GM18517 (cell line): ENCODE data around the gene USP17L13.
"Not testable (repeated sequence)": the region's sequence is repeated elsewhere in the genome, so short reads cannot be mapped to it uniquely, and the experiment has no call there.

Experiments
- ATAC-seq: cut with Tn5 transposase; IDR thresholded peaks from one replicate; pipeline ENCODE4 v1.9.1; 2021; ENCODE audit warnings: mild to moderate bottlenecking, moderate library complexity; ENCODE audit not compliant: unreplicated experiment

USP17L13 gene, protein sequence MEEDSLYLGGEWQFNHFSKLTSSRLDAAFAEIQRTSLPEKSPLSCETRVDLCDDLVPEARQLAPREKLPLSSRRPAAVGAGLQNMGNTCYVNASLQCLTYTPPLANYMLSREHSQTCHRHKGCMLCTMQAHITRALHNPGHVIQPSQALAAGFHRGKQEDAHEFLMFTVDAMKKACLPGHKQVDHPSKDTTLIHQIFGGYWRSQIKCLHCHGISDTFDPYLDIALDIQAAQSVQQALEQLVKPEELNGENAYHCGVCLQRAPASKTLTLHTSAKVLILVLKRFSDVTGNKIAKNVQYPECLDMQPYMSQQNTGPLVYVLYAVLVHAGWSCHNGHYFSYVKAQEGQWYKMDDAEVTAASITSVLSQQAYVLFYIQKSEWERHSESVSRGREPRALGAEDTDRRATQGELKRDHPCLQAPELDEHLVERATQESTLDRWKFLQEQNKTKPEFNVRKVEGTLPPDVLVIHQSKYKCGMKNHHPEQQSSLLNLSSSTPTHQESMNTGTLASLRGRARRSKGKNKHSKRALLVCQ

DNA sequence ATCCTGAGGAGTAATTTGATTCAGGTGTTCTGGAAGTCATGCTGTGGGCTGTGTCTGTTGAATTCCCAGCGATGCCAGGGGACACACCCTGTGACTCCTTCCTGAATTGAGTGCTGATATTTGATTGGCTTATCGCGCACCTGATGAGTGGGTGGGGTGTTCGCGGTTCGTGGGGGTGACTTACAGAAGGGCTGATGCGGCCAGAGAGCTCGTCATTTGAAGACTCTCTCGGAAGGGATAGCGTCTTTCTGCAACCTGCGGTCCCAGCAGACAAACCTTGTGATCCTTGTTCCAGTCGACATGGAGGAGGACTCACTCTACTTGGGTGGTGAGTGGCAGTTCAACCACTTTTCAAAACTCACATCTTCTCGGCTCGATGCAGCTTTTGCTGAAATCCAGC is at the start of gene USP17L13:
USP17L13 (plus strand) TSS at position 301 of the 400 bp plus-strand sequence; CDS start at position 301, 0 bp downstream.
- not testable (repeated sequence) for ATAC-seq

DNA sequence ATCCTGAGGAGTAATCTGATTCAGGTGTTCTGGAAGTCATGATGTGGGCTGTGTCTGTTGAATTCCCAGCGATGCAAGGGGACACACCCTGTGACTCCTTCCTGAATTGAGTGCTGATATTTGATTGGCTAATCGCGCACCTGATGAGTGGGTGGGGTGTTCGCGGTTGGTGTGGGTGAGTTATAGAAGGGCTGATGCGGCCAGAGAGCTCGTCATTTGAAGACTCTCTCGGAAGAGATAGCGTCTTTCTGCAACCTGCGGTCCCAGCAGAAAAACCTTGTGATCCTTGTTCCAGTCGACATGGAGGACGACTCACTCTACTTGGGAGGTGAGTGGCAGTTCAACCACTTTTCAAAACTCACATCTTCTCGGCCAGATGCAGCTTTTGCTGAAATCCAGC is 14.3 kb upstream of the USP17L13 start, which contains the start of gene USP17L10:
USP17L10 (plus strand) TSS at position 301 of the 400 bp plus-strand sequence; CDS start at position 301, 0 bp downstream.
- ATAC-seq = not testable (repeated sequence)

DNA sequence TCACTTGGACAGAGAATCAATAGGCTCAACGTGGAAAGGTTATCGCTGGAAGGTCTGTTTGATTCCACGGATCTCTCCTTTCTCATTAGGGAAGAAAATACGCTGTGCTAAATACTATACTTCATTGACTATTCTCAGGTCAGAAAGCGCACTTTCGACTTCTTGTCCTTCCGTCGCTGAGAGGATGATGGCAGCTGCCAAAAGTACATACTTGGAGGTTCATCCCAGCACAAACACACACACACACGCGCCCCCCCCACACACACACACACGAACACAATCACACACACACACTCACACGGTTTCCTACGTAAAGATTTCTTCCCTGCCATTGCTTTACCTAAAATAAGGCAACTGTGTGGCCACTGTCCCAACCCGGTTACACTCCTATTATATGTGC is 10.0 kb upstream of the USP17L13 start:
- not testable (repeated sequence) for ATAC-seq

DNA sequence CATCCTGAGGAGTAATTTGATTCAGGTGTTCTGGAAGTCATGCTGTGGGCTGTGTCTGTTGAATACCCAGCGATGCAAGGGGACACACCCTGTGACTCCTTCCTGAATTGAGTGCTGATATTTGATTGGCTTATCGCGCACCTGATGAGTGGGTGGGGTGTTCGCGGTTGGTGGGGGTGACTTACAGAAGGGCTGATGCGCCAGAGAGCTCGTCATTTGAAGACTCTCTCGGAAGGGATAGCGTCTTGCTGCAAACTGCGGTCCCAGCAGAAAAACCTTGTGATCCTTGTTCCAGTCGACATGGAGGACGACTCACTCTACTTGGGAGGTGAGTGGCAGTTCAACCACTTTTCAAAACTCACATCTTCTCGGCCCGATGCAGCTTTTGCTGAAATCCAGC is 9.6 kb upstream of the USP17L13 start, which contains the start of gene USP17L11:
USP17L11 (plus strand) TSS at position 301 of the 400 bp plus-strand sequence; CDS start at position 301, 0 bp downstream.
- ATAC-seq = not testable (repeated sequence)

DNA sequence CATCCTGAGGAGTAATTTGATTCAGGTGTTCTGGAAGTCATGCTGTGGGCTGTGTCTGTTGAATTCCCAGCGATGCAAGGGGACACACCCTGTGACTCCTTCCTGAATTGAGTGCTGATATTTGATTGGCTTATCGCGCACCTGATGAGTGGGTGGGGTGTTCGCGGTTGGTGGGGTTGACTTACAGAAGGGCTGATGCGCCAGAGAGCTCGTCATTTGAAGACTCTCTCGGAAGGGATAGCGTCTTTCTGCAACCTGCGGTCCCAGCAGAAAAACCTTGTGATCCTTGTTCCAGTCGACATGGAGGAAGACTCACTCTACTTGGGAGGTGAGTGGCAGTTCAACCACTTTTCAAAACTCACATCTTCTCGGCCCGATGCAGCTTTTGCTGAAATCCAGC is 4.8 kb upstream of the USP17L13 start, which contains the start of gene USP17L12:
USP17L12 (plus strand) TSS at position 301 of the 400 bp plus-strand sequence; CDS start at position 301, 0 bp downstream.
- not testable (repeated sequence) for ATAC-seq

DNA sequence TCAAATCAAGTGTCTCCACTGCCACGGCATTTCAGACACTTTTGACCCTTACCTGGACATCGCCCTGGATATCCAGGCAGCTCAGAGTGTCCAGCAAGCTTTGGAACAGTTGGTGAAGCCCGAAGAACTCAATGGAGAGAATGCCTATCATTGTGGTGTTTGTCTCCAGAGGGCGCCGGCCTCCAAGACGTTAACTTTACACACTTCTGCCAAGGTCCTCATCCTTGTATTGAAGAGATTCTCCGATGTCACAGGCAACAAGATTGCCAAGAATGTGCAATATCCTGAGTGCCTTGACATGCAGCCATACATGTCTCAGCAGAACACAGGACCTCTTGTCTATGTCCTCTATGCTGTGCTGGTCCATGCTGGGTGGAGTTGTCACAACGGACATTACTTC is 5.6 kb downstream of the USP17L13 start:
- ATAC-seq = not testable (repeated sequence)

DNA sequence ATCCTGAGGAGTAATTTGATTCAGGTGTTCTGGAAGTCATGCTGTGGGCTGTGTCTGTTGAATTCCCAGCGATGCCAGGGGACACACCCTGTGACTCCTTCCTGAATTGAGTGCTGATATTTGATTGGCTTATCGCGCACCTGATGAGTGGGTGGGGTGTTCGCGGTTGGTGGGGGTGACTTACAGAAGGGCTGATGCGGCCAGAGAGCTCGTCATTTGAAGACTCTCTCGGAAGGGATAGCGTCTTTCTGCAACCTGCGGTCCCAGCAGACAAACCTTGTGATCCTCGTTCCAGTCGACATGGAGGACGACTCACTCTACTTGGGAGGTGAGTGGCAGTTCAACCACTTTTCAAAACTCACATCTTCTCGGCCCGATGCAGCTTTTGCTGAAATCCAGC is 9.4 kb downstream of the USP17L13 start, which contains the start of gene USP17L15:
USP17L15 (plus strand) TSS at position 301 of the 400 bp plus-strand sequence; CDS start at position 301, 0 bp downstream.
- not testable (repeated sequence) for ATAC-seq

DNA sequence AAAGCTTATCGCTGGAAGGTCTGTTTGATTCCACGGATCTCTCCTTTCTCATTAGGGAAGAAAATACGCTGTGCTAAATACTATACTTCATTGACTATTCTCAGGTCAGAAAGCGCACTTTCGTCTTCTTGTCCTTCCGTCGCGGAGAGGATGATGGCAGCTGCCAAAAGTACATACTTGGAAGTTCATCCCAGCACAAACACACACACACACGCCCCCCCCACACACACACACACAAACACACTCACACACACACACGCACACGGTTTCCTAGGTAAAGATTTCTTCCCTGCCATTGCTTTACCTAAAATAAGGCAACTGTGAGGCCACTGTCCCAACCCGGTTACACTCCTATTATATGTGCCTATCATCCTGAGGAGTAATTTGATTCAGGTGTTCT is 13.8 kb downstream of the USP17L13 start:
- ATAC-seq = not testable (repeated sequence)

DNA sequence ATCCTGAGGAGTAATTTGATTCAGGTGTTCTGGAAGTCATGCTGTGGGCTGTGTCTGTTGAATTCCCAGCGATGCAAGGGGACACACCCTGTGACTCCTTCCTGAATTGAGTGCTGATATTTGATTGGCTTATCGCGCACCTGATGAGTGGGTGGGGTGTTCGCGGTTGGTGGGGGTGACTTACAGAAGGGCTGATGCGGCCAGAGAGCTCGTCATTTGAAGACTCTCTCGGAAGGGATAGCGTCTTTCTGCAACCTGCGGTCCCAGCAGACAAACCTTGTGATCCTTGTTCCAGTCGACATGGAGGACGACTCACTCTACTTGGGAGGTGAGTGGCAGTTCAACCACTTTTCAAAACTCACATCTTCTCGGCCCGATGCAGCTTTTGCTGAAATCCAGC is 18.9 kb downstream of the USP17L13 start, which contains the start of gene USP17L17:
USP17L17 (plus strand) TSS at position 301 of the 400 bp plus-strand sequence; CDS start at position 301, 0 bp downstream.
- ATAC-seq = not testable (repeated sequence)

DNA sequence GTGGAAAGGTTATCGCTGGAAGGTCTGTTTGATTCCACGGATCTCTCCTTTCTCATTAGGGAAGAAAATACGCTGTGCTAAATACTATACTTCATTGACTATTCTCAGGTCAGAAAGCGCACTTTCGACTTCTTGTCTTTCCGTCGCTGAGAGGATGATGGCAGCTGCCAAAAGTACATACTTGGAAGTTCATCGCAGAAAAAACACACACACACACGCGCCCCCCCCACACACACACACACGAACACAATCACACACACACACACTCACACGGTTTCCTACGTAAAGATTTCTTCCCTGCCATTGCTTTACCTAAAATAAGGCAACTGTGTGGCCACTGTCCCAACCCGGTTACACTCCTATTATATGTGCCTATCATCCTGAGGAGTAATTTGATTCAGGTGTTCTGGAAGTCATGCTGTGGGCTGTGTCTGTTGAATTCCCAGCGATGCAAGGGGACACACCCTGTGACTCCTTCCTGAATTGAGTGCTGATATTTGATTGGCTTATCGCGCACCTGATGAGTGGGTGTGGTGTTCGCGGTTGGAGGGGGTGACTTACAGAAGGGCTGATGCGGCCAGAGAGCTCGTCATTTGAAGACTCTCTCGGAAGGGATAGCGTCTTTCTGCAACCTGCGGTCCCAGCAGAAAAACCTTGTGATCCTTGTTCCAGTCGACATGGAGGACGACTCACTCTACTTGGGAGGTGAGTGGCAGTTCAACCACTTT is 23.4 kb downstream of the USP17L13 start, which contains the start of gene USP17L18:
USP17L18 (plus strand) TSS at position 678 of the 728 bp plus-strand sequence; CDS start at position 678, 0 bp downstream.
- not testable (repeated sequence) for ATAC-seq

DNA sequence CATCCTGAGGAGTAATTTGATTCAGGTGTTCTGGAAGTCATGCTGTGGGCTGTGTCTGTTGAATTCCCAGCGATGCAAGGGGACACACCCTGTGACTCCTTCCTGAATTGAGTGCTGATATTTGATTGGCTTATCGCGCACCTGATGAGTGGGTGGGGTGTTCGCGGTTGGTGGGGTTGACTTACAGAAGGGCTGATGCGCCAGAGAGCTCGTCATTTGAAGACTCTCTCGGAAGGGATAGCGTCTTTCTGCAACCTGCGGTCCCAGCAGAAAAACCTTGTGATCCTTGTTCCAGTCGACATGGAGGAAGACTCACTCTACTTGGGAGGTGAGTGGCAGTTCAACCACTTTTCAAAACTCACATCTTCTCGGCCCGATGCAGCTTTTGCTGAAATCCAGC is 28.4 kb downstream of the USP17L13 start, which contains the start of gene USP17L19:
USP17L19 (plus strand) TSS at position 301 of the 400 bp plus-strand sequence; CDS start at position 301, 0 bp downstream.
- not testable (repeated sequence) for ATAC-seq

DNA sequence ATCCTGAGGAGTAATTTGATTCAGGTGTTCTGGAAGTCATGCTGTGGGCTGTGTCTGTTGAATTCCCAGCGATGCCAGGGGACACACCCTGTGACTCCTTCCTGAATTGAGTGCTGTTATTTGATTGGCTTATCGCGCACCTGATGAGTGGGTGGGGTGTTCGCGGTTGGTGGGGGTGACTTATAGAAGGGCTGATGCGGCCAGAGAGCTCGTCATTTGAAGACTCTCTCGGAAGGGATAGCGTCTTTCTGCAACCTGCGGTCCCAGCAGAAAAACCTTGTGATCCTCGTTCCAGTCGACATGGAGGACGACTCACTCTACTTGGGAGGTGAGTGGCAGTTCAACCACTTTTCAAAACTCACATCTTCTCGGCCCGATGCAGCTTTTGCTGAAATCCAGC is 33.1 kb downstream of the USP17L13 start, which contains the start of gene USP17L20:
USP17L20 (plus strand) TSS at position 301 of the 400 bp plus-strand sequence; CDS start at position 301, 0 bp downstream.
- ATAC-seq = not testable (repeated sequence)

DNA sequence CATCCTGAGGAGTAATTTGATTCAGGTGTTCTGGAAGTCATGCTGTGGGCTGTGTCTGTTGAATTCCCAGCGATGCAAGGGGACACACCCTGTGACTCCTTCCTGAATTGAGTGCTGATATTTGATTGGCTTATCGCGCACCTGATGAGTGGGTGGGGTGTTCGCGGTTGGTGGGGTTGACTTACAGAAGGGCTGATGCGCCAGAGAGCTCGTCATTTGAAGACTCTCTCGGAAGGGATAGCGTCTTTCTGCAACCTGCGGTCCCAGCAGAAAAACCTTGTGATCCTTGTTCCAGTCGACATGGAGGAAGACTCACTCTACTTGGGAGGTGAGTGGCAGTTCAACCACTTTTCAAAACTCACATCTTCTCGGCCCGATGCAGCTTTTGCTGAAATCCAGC is 37.9 kb downstream of the USP17L13 start, which contains the start of gene USP17L21:
USP17L21 (plus strand) TSS at position 301 of the 400 bp plus-strand sequence; CDS start at position 301, 0 bp downstream.
- ATAC-seq = not testable (repeated sequence)

DNA sequence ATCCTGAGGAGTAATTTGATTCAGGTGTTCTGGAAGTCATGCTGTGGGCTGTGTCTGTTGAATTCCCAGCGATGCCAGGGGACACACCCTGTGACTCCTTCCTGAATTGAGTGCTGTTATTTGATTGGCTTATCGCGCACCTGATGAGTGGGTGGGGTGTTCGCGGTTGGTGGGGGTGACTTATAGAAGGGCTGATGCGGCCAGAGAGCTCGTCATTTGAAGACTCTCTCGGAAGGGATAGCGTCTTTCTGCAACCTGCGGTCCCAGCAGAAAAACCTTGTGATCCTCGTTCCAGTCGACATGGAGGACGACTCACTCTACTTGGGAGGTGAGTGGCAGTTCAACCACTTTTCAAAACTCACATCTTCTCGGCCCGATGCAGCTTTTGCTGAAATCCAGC is 42.6 kb downstream of the USP17L13 start, which contains the start of gene USP17L22:
USP17L22 (plus strand) TSS at position 301 of the 400 bp plus-strand sequence; CDS start at position 301, 0 bp downstream.
- not testable (repeated sequence) for ATAC-seq

DNA sequence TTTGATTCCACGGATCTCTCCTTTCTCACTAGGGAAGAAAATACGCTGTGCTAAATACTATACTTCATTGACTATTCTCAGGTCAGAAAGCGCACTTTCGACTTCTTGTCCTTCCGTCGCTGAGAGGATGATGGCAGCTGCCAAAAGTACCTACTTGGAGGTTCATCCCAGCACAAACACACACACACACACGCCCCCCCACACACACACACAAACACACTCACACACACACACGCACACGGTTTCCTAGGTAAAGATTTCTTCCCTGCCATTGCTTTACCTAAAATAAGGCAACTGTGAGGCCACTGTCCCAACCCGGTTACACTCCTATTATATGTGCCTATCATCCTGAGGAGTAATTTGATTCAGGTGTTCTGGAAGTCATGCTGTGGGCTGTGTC is 47.0 kb downstream of the USP17L13 start:
- not testable (repeated sequence) for ATAC-seq
